Heart right ventricle (tissue), 16 donors: ENCODE results near the gene KIF1B. TPM values are rescaled to one million over a fixed set of nuclear protein-coding genes. Genes with fewer than 3 reads are reported as not detected.

Source experiments
- ATAC-seq, 8 donors: fragments of 200-7000 bp; cut with Tn5 transposase; one replicate each; pipeline ENCODE4 v1.9.1; 2020; ENCODE audit warnings: mild to moderate bottlenecking in 8 of 8, moderate library complexity in 8 of 8, moderate number of reproducible peaks in 1 of 8
- DNase-seq, 2 donors: peaks; one replicate each; pipeline ENCODE4 v3.0.0-alpha.2; 2020
- H3K27ac ChIP-seq, 10 donors: fragments of 200-600 bp; sonication (generic) in 2 of 10; one replicate each; pipeline versions ENCODE4 v1.5.0 to v1.8.0; 2020 to 2022; ENCODE audit warnings: mild to moderate bottlenecking in 3 of 10
- H3K27me3 ChIP-seq, 7 donors: fragments of 200-600 bp; one replicate each; pipeline ENCODE4 v1.8.0; 2021 to 2022; ENCODE audit warnings: mild to moderate bottlenecking in 2 of 7
- H3K36me3 ChIP-seq, 9 donors: fragments of 200-600 bp; sonication (generic) in 1 of 9; one replicate each; pipeline versions ENCODE4 v1.5.0 to v1.8.0; 2020 to 2022; ENCODE audit warnings: mild to moderate bottlenecking in 2 of 9
- H3K4me1 ChIP-seq, 9 donors: fragments of 200-600 bp; sonication (generic) in 1 of 9; one replicate each; pipeline versions ENCODE4 v1.5.0 to v1.8.0; 2020 to 2022; ENCODE audit warnings: mild to moderate bottlenecking in 4 of 9
- H3K4me3 ChIP-seq, 10 donors: fragments of 200-600 bp; sonication (generic) in 2 of 10; one replicate each; pipeline versions ENCODE4 v1.5.0 to v1.8.0; 2020 to 2022; ENCODE audit warnings: mild to moderate bottlenecking in 7 of 10, moderate library complexity in 2 of 10
- H3K9me3 ChIP-seq, 11 donors: fragments of 200-600 bp in 10 of 11; sonication (generic) in 2 of 11; one replicate each; pipeline versions ENCODE4 v1.5.0 to v1.8.0; 2013 to 2022; ENCODE audit warnings: mild to moderate bottlenecking in 2 of 11, control low read depth in 1 of 11, moderate library complexity in 1 of 11
- WGBS, 2 donors: extraction: QIAGEN DNeasy Blood & Tissue Kit; methylation state at CpG; one replicate each; pipeline ENCODE4 v1.1.7; 2013; ENCODE audit warnings: inconsistent platforms in 1 of 2; 5-methylcytosine and 5-hydroxymethylcytosine counted together
- intact Hi-C, 10 donors: fragments of 100-400 bp; cut with DNase I; formaldehyde crosslinking; loops; one replicate each; pipeline versions ENCODE4 v1.11.1 to v1.14.2; 2022
- polyA plus RNA-seq, 2 donors: library from polyadenylated mRNA; stranded (reverse); fragments of 200-250 nt; gene quantifications; one replicate each; pipeline ENCODE4 v1.2.3, GENCODE V29; 2013
- total RNA-seq, 10 donors: library from RNA; stranded (reverse); fragmentation: NEBNext Ultra II Directional in 3 of 10; extraction: Animal tissue kit (Norgen Biotek cat#: 25700) in 3 of 10; gene quantifications; one replicate each; pipeline versions ENCODE4 v1.2.1 to v1.2.4, GENCODE V29; 2021 to 2023
- TF ChIP-seq, protein P1 (sequence below), 9 donors: fragments of 200-600 bp; sonication (generic) in 2 of 9; IDR thresholded peaks; one replicate each; pipeline versions ENCODE4 v1.5.0 to v1.8.0; 2021 to 2022; ENCODE audit warnings: antibody characterized with exemption in 9 of 9, mild to moderate bottlenecking in 5 of 9, moderate library complexity in 1 of 9
- donor health status: Arrhythmogenic right ventricular cardiomyopathy.
- donor health status: ischemic (EF 13 %, LVEDD 7.1; RV severe dilation, severe dysfunction).
- donor health status: healthy with polysubstance abuse.
- donor health status: DM: no; HTN: yes; CAD: no.
- donor health status: DM: no; HTN: no; CAD: no.
- donor health status: ischemic (EF 25% LVEDD 6.9; RV normal size, moderate dysfunction).
- donor health status: ischemic (EF 25% LVEDD 5.7; RV mildly dilated, moderate dysfunction).
- donor health status: healthy.
- donor health status: DM: yes; HTN: yes; CAD: no.
- donor health status: Ischemic cardiomyopathy.
- donor health status: ischemic (EF 35%, LVEDD 5.7; RV mildly dilated, moderate dysfunction).
- donor health status: nonischemic (EF 11% LVEDD 7.7; RV severe dilation, severe dysfunction).
- donor health status: DM: yes; HTN: yes; CAD: no.
- donor health status: PGD.
- donor health status: ischemic (EF 29% LVEDD 5.4; RV normal size, mild dysfunction).
- donor health status: nonischemic (EF 23%, LVEDD 6.1; RV moderate dilation, normal function).

KIF1B gene
- total and polyA plus RNA-seq, 12 donors = 21.6 to 107 (median 87.5) TPM

DNA sequence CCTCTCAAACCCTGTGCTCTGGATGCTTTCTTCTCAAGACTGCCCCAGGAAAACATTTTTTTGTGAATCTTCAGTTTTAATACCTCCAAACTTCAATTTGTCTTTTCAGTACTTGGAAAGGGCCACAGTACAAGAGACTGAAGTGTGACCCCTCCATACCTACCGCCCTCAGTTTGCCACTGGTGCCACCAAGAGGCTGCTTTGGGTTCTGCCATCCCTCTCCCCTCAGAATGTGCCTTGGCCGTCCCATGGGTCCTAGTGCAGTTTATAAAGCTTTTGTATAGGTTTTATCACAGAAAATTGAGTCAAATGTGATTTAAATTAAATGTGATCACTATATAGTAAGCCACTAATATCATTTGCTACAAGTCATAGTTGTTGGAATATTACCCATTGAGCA is 127.7 kb downstream of the KIF1B start:
- DNase-seq (peak; percentile 40 to 47), ATAC-seq (peak in 7 of 8 donors; percentile 77 to 92 (median 86))
- Histone ChIP-seq H3K27ac (peak overlapping the region in 4 of 10 donors; percentile 37 to 71 (median 55)), H3K4me3 (no peak overlapping the region), H3K36me3 (peaks cover 0 to 100% (median 33%) of the 10 kb centered on the region in 9 donors), H3K4me1 (peaks cover 0 to 26% (median 22%) of the 10 kb centered on the region in 9 donors), H3K9me3 (no peaks in the 10 kb centered on the region), H3K27me3 (no peaks in the 10 kb centered on the region)
- TF ChIP-seq, protein P1, sequence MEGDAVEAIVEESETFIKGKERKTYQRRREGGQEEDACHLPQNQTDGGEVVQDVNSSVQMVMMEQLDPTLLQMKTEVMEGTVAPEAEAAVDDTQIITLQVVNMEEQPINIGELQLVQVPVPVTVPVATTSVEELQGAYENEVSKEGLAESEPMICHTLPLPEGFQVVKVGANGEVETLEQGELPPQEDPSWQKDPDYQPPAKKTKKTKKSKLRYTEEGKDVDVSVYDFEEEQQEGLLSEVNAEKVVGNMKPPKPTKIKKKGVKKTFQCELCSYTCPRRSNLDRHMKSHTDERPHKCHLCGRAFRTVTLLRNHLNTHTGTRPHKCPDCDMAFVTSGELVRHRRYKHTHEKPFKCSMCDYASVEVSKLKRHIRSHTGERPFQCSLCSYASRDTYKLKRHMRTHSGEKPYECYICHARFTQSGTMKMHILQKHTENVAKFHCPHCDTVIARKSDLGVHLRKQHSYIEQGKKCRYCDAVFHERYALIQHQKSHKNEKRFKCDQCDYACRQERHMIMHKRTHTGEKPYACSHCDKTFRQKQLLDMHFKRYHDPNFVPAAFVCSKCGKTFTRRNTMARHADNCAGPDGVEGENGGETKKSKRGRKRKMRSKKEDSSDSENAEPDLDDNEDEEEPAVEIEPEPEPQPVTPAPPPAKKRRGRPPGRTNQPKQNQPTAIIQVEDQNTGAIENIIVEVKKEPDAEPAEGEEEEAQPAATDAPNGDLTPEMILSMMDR (IDR thresholded peaks at IDR 0.05) = peak; percentile 61 to 83 (median 70)
- whole genome bisulfite sequencing, 2 donors = 37 to 41% methylated on average over 2 of the region's 2 CpGs
- intact Hi-C loops = loop anchor here (2.0 to 10.0 kb wide), 4 partner anchors 127 to 393 kb away; partner anchors contain the start of genes KIF1B (in 6 of the 10), LZIC (in 1 of the 10) and NMNAT1 (in 1 of the 10)

DNA sequence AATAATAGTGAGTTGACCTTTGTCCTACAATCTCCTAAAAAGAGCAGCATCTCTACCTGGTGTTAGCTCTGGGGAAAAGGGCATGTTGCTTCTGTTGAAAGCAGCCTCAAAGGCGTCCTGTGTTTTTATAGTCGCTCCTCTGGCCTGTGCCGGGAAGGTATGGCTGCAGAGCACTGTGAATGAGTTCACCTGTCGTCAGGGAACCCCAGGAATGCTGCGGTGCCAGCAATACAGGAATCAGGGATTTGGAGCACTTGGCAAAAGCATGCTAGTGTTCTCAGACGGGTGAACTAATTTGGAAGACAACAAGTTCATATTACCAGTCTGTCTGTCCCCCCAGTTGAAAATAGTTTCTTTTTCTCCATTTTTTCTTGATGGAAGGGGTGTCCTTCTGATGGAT is 128.2 kb downstream of the KIF1B start:
- TF ChIP-seq, protein P1 (IDR thresholded peaks at IDR 0.05) = no peak
- H3K4me3 ChIP-seq = no peak overlapping the region
- ATAC-seq = peak in 2 of 8 donors; percentile 24
- intact Hi-C loops = loop anchor here (2.0 to 10.0 kb wide), 4 partner anchors 128 to 394 kb away; partner anchors contain the start of genes KIF1B (in 6 of the 10), LZIC (in 1 of the 10) and NMNAT1 (in 1 of the 10)
- H3K27me3 ChIP-seq = no peaks in the 10 kb centered on the region
- H3K27ac ChIP-seq = peak overlapping the region in 5 of 10 donors; percentile 37 to 71 (median 50)
- no peak for DNase-seq
- H3K36me3 ChIP-seq = peaks cover 0 to 100% (median 36%) of the 10 kb centered on the region in 9 donors
- 37 to 46% methylated on average over 6 of the region's 6 CpGs for WGBS, 2 donors
- H3K9me3 ChIP-seq = no peaks in the 10 kb centered on the region
- H3K4me1 ChIP-seq = peaks cover 0 to 26% (median 22%) of the 10 kb centered on the region in 9 donors

DNA sequence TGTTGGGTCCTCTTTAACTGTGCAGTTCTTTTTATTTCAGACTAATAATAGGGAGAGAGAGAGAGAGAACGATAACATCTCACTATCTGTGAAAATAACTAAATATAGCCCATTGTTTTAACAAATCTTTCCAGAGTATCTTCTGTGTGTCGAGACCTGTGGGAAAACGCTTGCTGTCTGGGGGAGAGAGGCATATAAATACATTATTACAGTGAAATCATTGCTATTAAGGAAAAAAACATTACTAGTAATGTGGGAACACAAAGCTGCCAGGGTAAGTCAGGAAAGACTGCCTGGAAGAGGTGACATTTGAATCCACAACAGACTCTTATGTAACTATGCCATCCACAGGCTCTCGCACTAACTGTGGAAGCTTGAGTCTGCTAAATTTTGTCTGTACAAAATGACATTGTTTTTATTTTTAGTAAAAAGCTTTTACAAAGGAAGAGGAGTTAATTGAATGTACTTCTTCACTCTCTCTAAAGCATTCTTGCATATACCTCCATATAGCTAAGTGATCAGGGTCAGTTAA is 128.7 kb downstream of the KIF1B start:
- 60% methylated on average over 4 of the region's 4 CpGs for WGBS, 2 donors
- ATAC-seq (peak in 3 of 8 donors; percentile 40 to 69 (median 43)), DNase-seq (no peak)
- no peaks in the 10 kb centered on the region for H3K27me3 ChIP-seq
- H3K27ac ChIP-seq = peak overlapping the region in 7 of 10 donors; percentile 31 to 71 (median 50)
- H3K4me3 ChIP-seq = peak overlapping the region in 2 of 10 donors; percentile 22 to 23
- TF ChIP-seq, protein P1 (IDR thresholded peaks at IDR 0.05) = no peak
- H3K36me3 ChIP-seq = peaks cover 0 to 100% (median 41%) of the 10 kb centered on the region in 9 donors
- intact Hi-C loops = loop anchor here (2.0 to 10.0 kb wide), 4 partner anchors 128 to 394 kb away; partner anchors contain the start of genes KIF1B (in 6 of the 10), LZIC (in 1 of the 10) and NMNAT1 (in 1 of the 10)
- no peaks in the 10 kb centered on the region for H3K9me3 ChIP-seq
- peaks cover 0 to 26% (median 22%) of the 10 kb centered on the region in 9 donors for H3K4me1 ChIP-seq

DNA sequence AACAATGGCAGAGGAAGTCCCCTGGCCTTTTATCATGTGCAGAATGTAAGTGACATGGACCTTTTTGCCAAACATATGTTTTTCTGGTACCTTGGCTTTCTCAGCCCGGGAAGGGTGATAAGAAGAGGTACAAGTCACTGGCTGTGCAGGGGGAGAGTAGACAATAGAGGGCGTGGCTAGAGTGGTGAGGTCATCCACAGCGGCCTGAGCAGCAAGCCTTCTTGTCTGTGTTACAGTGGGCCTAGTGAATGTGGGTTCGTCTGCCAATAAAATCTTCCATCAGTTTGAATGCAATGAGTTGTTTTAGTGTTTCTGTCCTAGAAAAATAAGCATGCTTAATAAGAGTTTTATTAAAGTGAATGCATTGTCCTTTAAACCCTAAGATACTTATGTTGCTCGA is 129.4 kb downstream of the KIF1B start:
- Histone ChIP-seq H3K36me3 (peaks cover 0 to 100% (median 41%) of the 10 kb centered on the region in 9 donors), H3K4me3 (peak overlapping the region in 4 of 10 donors; percentile 3 to 23 (median 19)), H3K27ac (peak overlapping the region in 7 of 10 donors; percentile 31 to 71 (median 50)), H3K27me3 (no peaks in the 10 kb centered on the region), H3K9me3 (no peaks in the 10 kb centered on the region), H3K4me1 (peaks cover 0 to 26% (median 22%) of the 10 kb centered on the region in 9 donors)
- intact Hi-C loops = loop anchor here (2.0 to 10.0 kb wide), 4 partner anchors 129 to 395 kb away; partner anchors contain the start of genes KIF1B (in 6 of the 10), LZIC (in 1 of the 10) and NMNAT1 (in 1 of the 10)
- ATAC-seq = peak; percentile 85 to 97 (median 94)
- TF ChIP-seq, protein P1 (IDR thresholded peaks at IDR 0.05) = no peak
- 15 to 24% methylated on average over 5 of the region's 5 CpGs for WGBS, 2 donors
- DNase-seq = peak; percentile 41 to 75
